Thyroid gland (tissue), 4 donors: ENCODE measurements around the gene AGBL1. TPM values are rescaled to one million over a fixed set of nuclear protein-coding genes. Genes with fewer than 3 reads are reported as not detected.

ENCODE experiments used
- DNase-seq, 2 donors: peaks; one replicate each; pipeline ENCODE4 v3.0.0-alpha.2; 2019
- H3K27ac ChIP-seq, 3 donors: fragments of 200-600 bp; sonication (generic); 1 replicate in 2 of 3; 2 replicates in 1 of 3; pipeline ENCODE4 v1.5.1; 2016 to 2019; ENCODE audit warnings: mild to moderate bottlenecking in 1 of 3, moderate library complexity in 1 of 3
- H3K27me3 ChIP-seq: fragments of 200-600 bp; sonication (generic); one replicate; pipeline ENCODE4 v1.5.1; 2019
- H3K36me3 ChIP-seq, 2 donors: fragments of 200-600 bp; sonication (generic); one replicate each; pipeline ENCODE4 v1.5.1; 2016 to 2019
- H3K4me1 ChIP-seq, 2 donors: fragments of 200-600 bp; sonication (generic); one replicate each; pipeline ENCODE4 v1.5.1; 2017 to 2019
- H3K4me3 ChIP-seq, 3 donors: fragments of 200-600 bp; sonication (generic); replicated peaks in 1 of 3; 1 replicate in 2 of 3; 2 replicates in 1 of 3; pipeline ENCODE4 v1.5.1; 2016; ENCODE audit warnings: mild to moderate bottlenecking in 1 of 3
- H3K9me3 ChIP-seq: fragments of 200-600 bp; sonication (generic); one replicate; pipeline ENCODE4 v1.5.1; 2017
- POLR2A ChIP-seq, 2 donors: fragments of 450-650 bp; IDR thresholded peaks; one replicate each; pipeline ENCODE4 v1.6.1; 2017; ENCODE audit warnings: antibody characterized with exemption in 2 of 2, mild to moderate bottlenecking in 2 of 2, moderate library complexity in 1 of 2
- WGBS, 2 donors: methylation state at CpG; one replicate each; pipeline ENCODE4 v1.1.5; 2017; 5-methylcytosine and 5-hydroxymethylcytosine counted together
- intact Hi-C: fragments of 100-400 bp; cut with DNase I; formaldehyde crosslinking; loops from one replicate; pipeline ENCODE4 v1.15.1; 2023
- total RNA-seq, 4 donors: library from RNA; depleted of rRNA; stranded (reverse); fragments of >200 nt; gene quantifications; one replicate each; pipeline ENCODE4 v1.2.3, GENCODE V29; 2016
- TF ChIP-seq, protein P1 (sequence below), 6 experiments: fragments of 200-600 bp in 3 of 6; fragments of 450-650 bp in 3 of 6; sonication (generic) in 3 of 6; IDR thresholded peaks; one replicate each; pipeline ENCODE4 v1.5.1; 2016 to 2019; ENCODE audit warnings: antibody characterized with exemption in 6 of 6, mild to moderate bottlenecking in 2 of 6, inconsistent platforms in 1 of 6, moderate library complexity in 1 of 6

Gene AGBL1
- total RNA-seq, 4 donors from 2014 or later: not detected

DNA sequence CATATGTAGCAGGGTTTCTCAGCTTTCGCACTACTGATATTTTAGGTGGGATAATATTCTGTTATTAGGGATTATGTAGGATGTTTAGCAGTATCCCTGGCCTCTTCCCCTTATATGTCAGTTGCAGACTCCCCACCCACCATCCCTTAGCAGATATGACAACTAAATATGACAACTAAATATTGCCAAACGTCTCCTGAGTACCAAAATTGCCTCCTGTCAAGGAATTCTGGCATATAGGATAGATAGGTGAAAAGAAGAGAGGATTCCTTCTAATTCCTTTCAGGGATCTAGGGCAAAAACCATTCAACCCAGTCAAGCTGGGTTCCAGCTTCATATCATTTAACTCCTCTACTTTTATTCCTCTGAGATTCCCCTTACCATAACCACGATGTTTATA lies 759.8 kb downstream of the AGBL1 start:
- TF ChIP-seq, protein P1, sequence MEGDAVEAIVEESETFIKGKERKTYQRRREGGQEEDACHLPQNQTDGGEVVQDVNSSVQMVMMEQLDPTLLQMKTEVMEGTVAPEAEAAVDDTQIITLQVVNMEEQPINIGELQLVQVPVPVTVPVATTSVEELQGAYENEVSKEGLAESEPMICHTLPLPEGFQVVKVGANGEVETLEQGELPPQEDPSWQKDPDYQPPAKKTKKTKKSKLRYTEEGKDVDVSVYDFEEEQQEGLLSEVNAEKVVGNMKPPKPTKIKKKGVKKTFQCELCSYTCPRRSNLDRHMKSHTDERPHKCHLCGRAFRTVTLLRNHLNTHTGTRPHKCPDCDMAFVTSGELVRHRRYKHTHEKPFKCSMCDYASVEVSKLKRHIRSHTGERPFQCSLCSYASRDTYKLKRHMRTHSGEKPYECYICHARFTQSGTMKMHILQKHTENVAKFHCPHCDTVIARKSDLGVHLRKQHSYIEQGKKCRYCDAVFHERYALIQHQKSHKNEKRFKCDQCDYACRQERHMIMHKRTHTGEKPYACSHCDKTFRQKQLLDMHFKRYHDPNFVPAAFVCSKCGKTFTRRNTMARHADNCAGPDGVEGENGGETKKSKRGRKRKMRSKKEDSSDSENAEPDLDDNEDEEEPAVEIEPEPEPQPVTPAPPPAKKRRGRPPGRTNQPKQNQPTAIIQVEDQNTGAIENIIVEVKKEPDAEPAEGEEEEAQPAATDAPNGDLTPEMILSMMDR (IDR thresholded peaks at IDR 0.05): no peak
- no peak for TF ChIP-seq POLR2A (IDR thresholded peaks at IDR 0.05)
- H3K27me3 ChIP-seq: no peaks in the 10 kb centered on the region
- no peak for DNase-seq
- H3K36me3 ChIP-seq: no peaks in the 10 kb centered on the region
- H3K4me3 ChIP-seq: no peak overlapping the region
- peaks cover 22% of the 10 kb centered on the region in 2 donors for H3K4me1 ChIP-seq
- WGBS, 2 donors: 83 to 92% methylated on average over 3 of the region's 3 CpGs
- intact Hi-C loops: no loop called here
- no peak overlapping the region for H3K27ac ChIP-seq
- no peaks in the 10 kb centered on the region for H3K9me3 ChIP-seq

DNA sequence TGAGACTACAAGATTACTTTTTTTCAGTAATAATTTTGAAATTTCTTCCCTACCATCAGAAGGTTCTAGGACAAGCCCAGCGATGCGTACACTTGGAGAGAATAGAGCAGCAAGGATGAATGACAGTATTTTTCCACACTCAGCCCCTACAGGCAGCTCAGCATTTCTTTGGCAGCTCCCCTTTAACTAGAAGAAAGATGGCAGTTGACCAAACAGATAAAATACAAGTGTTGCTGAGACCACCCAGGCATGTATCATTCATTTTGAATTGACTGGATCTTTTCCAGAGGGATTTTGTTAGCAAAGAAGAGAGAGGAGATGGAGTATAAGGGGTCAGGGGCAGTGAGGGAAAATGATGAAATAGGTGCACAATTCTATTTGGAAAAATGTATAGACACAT lies 761.3 kb downstream of the AGBL1 start:
- no peak overlapping the region for H3K4me3 ChIP-seq
- peaks cover 19 to 22% of the 10 kb centered on the region in 2 donors for H3K4me1 ChIP-seq
- no peaks in the 10 kb centered on the region for H3K9me3 ChIP-seq
- no peaks in the 10 kb centered on the region for H3K27me3 ChIP-seq
- intact Hi-C loops: no loop called here
- no peaks in the 10 kb centered on the region for H3K36me3 ChIP-seq
- H3K27ac ChIP-seq: no peak overlapping the region
- TF ChIP-seq, protein P1 (IDR thresholded peaks at IDR 0.05): no peak
- no peak for TF ChIP-seq POLR2A (IDR thresholded peaks at IDR 0.05)
- no peak for DNase-seq
- WGBS, 2 donors: 38 to 70% methylated on average over 2 of the region's 2 CpGs

DNA sequence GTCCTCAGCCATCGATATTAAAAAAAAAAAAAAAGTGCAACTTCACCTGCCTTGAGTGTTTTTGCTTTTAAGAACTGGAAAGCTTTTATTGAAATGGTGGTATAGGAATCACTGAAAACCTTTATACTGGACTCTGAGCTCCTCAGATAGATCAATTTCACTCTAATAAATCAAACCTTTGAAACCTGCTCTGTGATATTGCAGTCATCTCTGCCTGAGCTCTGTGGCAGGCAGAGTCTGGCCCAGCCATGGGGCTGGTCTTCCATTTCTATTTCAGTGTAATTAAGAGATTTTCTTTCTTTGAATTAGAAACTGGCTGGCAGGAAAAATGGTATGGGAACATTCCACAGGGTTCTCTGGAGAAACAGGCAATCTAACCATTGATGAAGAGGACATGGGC lies 762.5 kb downstream of the AGBL1 start:
- Histone ChIP-seq H3K27me3 (no peaks in the 10 kb centered on the region), H3K9me3 (no peaks in the 10 kb centered on the region), H3K36me3 (no peaks in the 10 kb centered on the region), H3K27ac (no peak overlapping the region), H3K4me1 (peaks cover 15 to 17% of the 10 kb centered on the region in 2 donors), H3K4me3 (no peak overlapping the region)
- intact Hi-C loops: no loop called here
- TF ChIP-seq, protein P1 (IDR thresholded peaks at IDR 0.05): no peak
- no peak for TF ChIP-seq POLR2A (IDR thresholded peaks at IDR 0.05)
- DNase-seq: no peak
- WGBS, 2 donors: 35 to 57% methylated on average over 1 of the region's 1 CpG

DNA sequence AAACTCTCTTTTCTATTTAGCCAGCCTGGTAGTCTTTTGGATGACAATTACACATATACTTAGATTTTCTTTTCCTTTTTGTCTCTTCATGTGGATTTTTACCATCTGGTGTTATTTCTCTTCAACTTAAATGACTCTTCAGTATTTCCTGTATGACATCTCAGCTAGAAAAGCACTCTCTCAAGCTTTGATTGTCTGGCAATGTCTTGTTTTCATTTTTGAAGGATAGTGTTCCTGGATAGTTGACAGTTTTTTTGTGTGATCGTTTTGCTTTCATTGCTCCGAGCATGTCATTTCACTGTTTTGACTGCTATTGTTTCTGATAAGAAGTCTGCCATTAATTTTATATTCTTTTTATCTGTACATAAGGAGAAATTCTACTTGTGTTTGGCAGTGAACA lies 766.4 kb downstream of the AGBL1 start:
- TF ChIP-seq POLR2A (IDR thresholded peaks at IDR 0.05): no peak
- TF ChIP-seq, protein P1 (IDR thresholded peaks at IDR 0.05): no peak
- WGBS, 2 donors: 35 to 47% methylated on average over 2 of the region's 2 CpGs
- no peak overlapping the region for H3K27ac ChIP-seq
- intact Hi-C loops: no loop called here
- peaks cover 6% of the 10 kb centered on the region in 2 donors for H3K4me1 ChIP-seq
- no peak for DNase-seq
- no peak overlapping the region for H3K4me3 ChIP-seq
- H3K36me3 ChIP-seq: no peaks in the 10 kb centered on the region
- H3K9me3 ChIP-seq: no peaks in the 10 kb centered on the region
- H3K27me3 ChIP-seq: no peaks in the 10 kb centered on the region

DNA sequence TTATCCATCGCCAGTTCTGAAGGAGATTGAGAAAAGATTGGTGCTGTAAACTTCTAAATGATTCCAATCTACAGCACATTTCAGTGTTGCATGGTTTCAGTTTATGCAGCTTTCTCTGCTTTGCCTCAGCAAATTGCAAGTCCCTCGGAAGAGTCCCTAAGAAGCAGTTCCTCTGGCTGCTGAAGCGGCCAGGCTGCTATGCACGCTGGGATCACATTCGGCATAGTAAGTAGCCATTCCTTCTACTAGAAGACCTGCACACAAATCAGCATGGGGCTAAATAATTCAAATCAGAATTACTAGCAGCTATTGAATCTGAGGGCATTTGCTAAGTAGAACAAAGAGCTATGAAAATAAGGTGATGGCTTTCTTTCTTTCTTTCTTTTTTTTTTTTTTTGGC lies 769.5 kb downstream of the AGBL1 start:
- Histone ChIP-seq H3K4me1 (peaks cover 6% of the 10 kb centered on the region in 2 donors), H3K4me3 (no peak overlapping the region), H3K27ac (no peak overlapping the region), H3K9me3 (no peaks in the 10 kb centered on the region), H3K36me3 (no peaks in the 10 kb centered on the region), H3K27me3 (no peaks in the 10 kb centered on the region)
- TF ChIP-seq, protein P1 (IDR thresholded peaks at IDR 0.05): no peak
- no peak for TF ChIP-seq POLR2A (IDR thresholded peaks at IDR 0.05)
- intact Hi-C loops: no loop called here
- no peak for DNase-seq
- WGBS, 2 donors: 86 to 93% methylated on average over 5 of the region's 5 CpGs
